HG03469 (cell line): ENCODE results near the gene FAM131B.

Experiments used
- ATAC-seq: cut with Tn5 transposase; IDR thresholded peaks from one replicate; pipeline ENCODE4 v1.9.1; 2021; ENCODE audit warnings: mild to moderate bottlenecking, moderate library complexity, moderate number of reproducible peaks; ENCODE audit not compliant: unreplicated experiment

Gene FAM131B

GRCh38 chr7:143360788-143361551 is 1.5 kb downstream of the FAM131B start:
- no peak for ATAC-seq

- no peak for ATAC-seq
Observed at GRCh38 chr7:143359771-143360353, 2.7 kb downstream of the FAM131B start.

DNA sequence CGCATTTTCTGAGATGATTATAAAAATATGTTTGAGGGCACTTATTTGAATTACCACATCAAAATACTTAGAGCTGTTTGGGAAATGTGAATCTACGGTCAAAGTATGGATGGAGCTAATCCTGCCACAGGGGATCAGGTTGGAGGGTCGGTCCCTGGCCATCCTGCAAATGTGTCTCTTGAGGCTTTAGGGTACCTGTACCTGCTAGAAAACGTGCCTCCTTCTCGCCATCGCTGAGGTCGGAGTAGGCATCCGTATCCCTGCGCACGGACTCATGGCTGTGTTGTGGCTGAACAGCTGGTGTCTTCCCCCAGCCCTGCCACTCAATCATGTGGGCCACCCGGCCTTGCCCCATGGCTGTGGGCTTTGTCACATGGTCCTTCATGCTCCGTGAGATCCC is 3.9 kb downstream of the FAM131B start:
- no peak for ATAC-seq

GRCh38 chr7:143356414-143357050 is 6.0 kb downstream of the FAM131B start:
- ATAC-seq = no peak

GRCh38 chr7:143355450-143356385 is 6.8 kb downstream of the FAM131B start:
- ATAC-seq = no peak

DNA sequence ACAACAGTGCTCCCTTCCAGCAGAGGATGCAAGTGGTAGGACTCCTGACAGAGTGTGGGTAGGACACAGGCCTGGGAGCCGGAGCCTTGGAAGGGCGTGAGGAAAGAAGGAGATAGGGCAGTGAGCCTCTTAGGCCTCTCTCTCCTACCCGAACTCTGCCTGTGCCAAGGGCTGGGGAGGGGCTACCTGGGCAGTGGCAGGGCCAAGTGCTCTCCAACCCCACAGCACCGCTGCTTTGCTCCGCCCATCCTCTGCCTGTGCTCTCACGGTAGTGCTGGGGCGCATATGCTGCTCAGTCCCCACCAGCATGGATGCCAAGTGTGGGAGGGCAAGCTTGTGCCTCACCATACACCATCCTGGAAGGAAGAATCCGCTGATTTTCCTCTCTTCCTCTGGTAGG is 7.5 kb downstream of the FAM131B start:
- no peak for ATAC-seq

DNA sequence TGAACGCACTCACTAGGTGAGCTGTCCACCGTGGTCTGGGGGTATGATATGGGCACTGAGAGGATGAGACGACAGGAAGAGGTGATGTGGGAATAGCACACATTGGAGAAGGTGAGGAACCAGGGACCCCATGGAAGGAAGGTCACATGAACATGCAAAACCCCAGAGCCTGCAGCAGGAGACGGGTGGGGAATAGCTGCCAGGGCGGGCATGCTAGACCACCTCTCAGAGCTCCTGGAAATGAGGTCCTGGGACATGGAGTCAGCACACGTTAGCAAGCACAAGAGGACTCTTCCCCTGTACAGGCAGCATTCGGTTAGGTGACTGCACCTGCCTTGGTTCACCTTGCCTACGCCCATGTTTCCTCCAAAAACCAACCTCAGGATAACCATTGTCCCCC is 8.1 kb downstream of the FAM131B start:
- no peak for ATAC-seq

DNA sequence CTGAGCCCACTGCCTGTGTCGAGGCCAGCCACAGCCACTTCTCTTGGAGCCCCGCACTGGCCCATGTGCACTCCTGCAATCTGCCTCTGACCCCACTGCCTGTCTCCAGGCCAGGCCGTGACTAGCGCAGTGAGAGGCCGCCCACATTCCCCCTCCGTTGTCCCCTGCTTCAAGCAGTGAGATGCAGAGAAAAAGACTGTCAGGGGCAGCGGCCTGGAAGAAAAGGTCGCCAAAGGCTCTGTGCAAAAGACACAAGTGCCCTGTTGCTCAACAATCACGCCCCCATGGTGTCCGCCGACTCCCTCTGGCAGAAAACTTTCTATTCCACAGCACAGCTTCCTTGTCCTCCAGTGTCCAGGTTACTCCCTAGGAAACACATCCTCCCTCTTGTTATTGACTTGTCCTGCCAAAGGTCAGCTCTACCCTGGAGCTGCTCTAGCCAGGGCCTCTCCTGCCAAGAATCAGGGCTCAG is 9.9 kb downstream of the FAM131B start:
- ATAC-seq = no peak

DNA sequence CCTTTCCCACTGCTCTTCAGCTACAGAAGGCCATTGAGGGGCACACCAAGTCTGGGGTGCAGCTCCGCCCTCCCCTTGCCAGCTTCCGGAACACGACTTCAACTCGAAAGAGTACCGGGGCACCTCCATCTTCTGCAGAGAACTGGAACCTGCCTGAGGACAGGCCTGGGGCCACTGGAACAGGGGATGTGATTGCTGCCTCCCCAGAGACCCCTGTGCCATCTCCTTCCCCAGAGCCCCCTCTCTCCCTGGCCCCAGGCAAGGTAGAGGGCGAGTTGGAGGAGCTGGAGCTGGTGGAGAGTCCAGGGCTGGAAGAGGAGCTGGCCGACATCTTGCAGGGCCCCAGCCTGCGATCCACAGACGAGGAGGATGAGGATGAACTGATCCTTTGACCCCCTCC is 10.9 kb downstream of the FAM131B start:
- ATAC-seq = no peak

DNA sequence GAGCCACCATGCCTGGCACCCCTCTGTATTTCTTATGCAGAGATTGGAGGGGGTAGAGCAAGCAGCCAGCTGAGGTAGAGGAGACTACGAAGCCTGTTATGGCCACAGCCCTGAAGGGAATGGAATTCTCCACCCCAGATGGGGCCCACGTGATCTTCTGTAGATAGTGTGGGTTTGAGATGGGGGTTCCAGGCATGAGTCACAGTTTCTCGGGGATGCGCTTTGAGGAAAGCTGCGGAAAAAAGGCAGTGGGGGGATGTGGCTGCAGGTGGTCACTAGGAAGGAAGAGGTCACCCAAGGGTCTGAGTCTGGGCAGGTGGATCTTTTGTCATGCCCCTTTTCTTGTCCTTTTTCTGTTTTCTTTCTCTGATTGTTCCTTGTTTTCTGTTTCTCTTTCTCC is 11.5 kb downstream of the FAM131B start:
- no peak for ATAC-seq

DNA sequence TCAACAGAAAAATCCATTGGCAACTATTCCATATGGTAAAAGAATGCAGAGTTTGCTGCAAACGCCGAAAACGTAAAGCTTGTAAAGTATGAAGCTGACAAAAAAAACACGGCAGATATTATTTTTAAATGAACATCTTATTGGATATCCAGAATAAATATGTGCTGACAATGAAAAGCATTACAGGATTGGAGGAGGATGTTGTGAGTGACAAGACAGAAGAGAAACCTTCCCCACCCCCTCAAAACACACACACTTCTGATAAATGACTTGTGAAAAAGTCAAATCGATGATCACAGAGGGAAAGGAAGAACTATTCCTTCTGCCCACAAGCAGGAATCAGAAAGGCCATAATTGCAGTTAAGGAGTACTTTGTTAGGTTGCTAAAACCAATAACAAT is 14.6 kb downstream of the FAM131B start:
- no peak for ATAC-seq

DNA sequence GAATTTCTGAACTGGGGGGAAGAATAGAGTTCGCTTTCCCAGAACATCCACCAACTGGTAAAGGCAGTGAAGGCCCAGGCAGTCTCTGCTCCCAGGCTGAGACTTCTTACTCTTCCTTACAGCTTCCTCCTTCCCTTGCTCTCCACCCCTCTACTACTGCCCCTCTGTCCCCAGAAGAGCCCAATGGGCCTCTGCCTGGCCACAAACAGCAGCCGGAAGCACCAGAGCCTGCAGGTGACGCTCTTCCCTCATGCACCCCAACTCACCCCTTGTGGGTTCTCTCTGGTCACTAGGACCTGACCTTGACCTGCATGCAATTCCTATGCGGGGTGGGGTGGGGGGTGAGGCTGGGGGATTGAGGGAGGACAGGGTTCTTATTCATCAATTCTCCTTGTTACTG is 16.5 kb downstream of the FAM131B start:
- ATAC-seq = no peak

- no peak for ATAC-seq
Observed at GRCh38 chr7:143345428-143345900, 17.0 kb downstream of the FAM131B start.

DNA sequence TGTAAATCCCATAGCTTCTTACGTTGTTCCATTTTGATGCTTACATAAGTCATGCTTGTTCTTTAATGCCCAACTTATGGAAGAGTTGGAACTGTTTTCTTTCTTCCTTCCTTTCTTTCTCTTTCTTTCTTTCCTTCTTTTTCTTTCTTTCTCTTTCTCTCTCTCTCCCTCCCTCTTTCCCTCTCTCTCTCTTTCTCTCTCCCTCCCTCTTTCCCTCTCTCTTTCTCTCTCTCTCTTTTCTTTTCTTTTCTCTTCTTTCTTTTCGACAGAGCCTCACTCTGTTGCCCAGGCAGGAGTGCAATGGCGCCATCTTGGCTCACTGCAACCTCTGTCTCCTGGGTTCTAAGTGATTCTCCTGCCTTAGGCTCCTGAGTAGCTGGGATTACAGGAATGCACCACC is 18.9 kb downstream of the FAM131B start:
- no peak for ATAC-seq

GRCh38 chr7:143341842-143342241 is 20.7 kb downstream of the FAM131B start:
- no peak for ATAC-seq

DNA sequence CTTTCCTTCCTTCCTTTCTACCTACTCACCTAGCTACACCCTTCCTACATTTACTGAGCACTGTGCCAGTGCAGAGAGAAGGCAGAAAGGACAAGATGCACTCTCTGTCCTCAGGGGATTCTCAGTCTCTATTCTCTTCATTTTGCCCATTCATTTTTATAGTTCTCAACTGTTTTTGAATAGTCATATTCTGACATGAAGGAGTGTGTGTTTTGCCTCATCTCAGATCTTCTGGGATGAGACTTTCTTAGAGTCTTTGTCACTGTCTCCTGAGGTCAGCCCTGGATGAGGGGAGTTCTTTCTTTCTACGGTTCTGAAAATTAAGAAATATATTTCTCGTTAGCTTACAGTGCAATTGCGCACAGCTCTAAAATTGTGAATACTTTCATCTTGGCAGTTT is 25.3 kb downstream of the FAM131B start:
- ATAC-seq = no peak

GRCh38 chr7:143334244-143334643 is 28.3 kb downstream of the FAM131B start:
- no peak for ATAC-seq

DNA sequence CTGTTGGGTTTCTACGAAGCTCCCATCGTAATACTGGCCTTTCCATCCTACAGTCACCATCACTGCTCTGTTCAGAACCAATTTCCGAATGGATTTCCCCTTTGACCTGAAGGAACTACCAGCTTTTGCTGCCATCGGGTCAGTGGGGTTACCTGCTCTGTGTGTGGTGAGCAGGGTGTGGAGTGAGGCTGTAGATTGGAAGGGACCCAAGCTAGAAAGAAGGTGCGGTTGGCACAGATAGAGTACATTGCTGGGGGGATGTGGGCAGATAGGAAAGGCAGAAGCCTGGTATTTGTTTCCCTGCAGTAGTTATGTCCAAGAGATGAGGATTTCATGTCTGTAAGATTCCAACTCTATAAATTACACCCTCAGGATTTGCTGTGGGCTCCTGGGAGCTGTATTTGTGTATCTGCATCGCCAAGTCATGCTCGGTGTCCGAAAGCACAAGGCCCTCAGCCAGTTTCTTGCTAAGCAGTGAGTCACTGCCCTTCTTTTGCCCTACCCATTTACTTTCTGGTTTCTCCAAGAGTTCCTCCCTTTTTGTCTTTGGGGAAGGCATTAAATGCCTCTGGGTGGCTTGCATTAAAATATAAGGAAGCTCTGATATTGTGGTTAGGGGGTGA is 31.2 kb downstream of the FAM131B start:
- no peak for ATAC-seq

- ATAC-seq = no peak
Observed at GRCh38 chr7:143329471-143330170, 32.9 kb downstream of the FAM131B start.

GRCh38 chr7:143327903-143328302 is 34.6 kb downstream of the FAM131B start:
- peak; percentile 44 for ATAC-seq
